KOPT-K1 (cell line): Measurements from ENCODE around the gene ATG13.

Experiments
- H3K27ac ChIP-seq: fragments of 200-600 bp; sonication (generic); 2 replicates; pipeline ENCODE4 v1.5.1; 2016; ENCODE audit warnings: antibody characterized with exemption, mild to moderate bottlenecking, low read depth, low read length; ENCODE audit not compliant: poor library complexity, severe bottlenecking
- H3K36me3 ChIP-seq: fragments of 200-600 bp; sonication (generic); 2 replicates; pipeline ENCODE4 v1.5.1; 2017; ENCODE audit warnings: antibody characterized with exemption, mild to moderate bottlenecking, low read length, moderate library complexity; ENCODE audit not compliant: insufficient read depth
- H3K9me3 ChIP-seq: fragments of 200-600 bp; sonication (generic); 2 replicates; pipeline ENCODE4 v1.5.1; 2017; ENCODE audit warnings: antibody characterized with exemption, low read length, mild to moderate bottlenecking; ENCODE audit not compliant: insufficient read depth, poor library complexity, severe bottlenecking

Gene ATG13

GRCh38 chr11:46724088-46724487, 106.7 kb downstream of the ATG13 start:
- no peaks in the 10 kb centered on the region for H3K9me3 ChIP-seq
- H3K36me3 ChIP-seq = no peaks in the 10 kb centered on the region

More at GRCh38 chr11:46724088-46724487, 106.7 kb downstream of the ATG13 start:
- H3K27ac ChIP-seq = no peak overlapping the region
